ENCODE data around the gene WT1. TPM values are rescaled to one million over a fixed set of nuclear protein-coding genes. Genes with fewer than 3 reads are reported as not detected.

The WT1 gene
- total and polyA plus RNA-seq, 10 of the 15 experiments (the other 5 are each of a cell fraction or from before 2014, with no cell fraction given): 0.07 to 0.37 (median 0.08) TPM; not detected in 7

- TF ChIP-seq BRCA1 (IDR thresholded peaks at IDR 0.05; ENCODE audit: low read depth, low read length) (no peak), SREBF2 (IDR thresholded peaks at IDR 0.05; ENCODE audit: low read length) (no peak), LARP7 (IDR thresholded peaks at IDR 0.05) (no peak), RAD21 (IDR thresholded peaks at IDR 0.05; ENCODE audit: insufficient read depth, low read depth, low read length) (no peak), TCF7 (IDR thresholded peaks at IDR 0.05; ENCODE audit: borderline replicate concordance) (no peak), MYB (IDR thresholded peaks at IDR 0.05; ENCODE audit: borderline replicate concordance, low read depth, low read length) (no peak)
- TF ChIP-seq, protein P1, sequence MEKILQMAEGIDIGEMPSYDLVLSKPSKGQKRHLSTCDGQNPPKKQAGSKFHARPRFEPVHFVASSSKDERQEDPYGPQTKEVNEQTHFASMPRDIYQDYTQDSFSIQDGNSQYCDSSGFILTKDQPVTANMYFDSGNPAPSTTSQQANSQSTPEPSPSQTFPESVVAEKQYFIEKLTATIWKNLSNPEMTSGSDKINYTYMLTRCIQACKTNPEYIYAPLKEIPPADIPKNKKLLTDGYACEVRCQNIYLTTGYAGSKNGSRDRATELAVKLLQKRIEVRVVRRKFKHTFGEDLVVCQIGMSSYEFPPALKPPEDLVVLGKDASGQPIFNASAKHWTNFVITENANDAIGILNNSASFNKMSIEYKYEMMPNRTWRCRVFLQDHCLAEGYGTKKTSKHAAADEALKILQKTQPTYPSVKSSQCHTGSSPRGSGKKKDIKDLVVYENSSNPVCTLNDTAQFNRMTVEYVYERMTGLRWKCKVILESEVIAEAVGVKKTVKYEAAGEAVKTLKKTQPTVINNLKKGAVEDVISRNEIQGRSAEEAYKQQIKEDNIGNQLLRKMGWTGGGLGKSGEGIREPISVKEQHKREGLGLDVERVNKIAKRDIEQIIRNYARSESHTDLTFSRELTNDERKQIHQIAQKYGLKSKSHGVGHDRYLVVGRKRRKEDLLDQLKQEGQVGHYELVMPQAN (conservative IDR thresholded peaks at IDR 0.05): no peak
- TF ChIP-seq, protein P2, sequence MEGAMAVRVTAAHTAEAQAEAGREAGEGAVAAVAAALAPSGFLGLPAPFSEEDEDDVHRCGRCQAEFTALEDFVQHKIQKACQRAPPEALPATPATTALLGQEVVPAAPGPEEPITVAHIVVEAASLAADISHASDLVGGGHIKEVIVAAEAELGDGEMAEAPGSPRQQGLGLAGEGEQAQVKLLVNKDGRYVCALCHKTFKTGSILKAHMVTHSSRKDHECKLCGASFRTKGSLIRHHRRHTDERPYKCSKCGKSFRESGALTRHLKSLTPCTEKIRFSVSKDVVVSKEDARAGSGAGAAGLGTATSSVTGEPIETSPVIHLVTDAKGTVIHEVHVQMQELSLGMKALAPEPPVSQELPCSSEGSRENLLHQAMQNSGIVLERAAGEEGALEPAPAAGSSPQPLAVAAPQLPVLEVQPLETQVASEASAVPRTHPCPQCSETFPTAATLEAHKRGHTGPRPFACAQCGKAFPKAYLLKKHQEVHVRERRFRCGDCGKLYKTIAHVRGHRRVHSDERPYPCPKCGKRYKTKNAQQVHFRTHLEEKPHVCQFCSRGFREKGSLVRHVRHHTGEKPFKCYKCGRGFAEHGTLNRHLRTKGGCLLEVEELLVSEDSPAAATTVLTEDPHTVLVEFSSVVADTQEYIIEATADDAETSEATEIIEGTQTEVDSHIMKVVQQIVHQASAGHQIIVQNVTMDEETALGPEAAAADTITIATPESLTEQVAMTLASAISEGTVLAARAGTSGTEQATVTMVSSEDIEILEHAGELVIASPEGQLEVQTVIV (IDR thresholded peaks at IDR 0.05; ENCODE audit: borderline replicate concordance, partially characterized antibody): no peak
These were observed 59.5 kb downstream of the WT1 start (continued) for GRCh38 chr11:32375826-32376225.

GRCh38 chr11:32374261-32374711 lies 61.1 kb downstream of the WT1 start:
- FAIRE-seq (peak; percentile 57), DNase-seq (ENCODE audit: low read depth, low spot score) (peak; percentile 25), ATAC-seq (peak; percentile 96)
- Histone ChIP-seq H4K20me1 (ENCODE audit: control insufficient read depth, insufficient read depth) (no peaks in the 10 kb centered on the region), H3K27me3 (replicated peaks in 1 of 2; ENCODE audit: control insufficient read depth in 2 of 2, insufficient read depth in 2 of 2, low read length in 1 of 2) (no peaks in the 10 kb centered on the region), H3K79me2 (ENCODE audit: control insufficient read depth, insufficient read depth, low read length) (no peaks in the 10 kb centered on the region), H3K36me3 (ENCODE audit: control insufficient read depth in 2 of 2, insufficient read depth in 2 of 2, low read length in 1 of 2) (no peaks in the 10 kb centered on the region), H2AFZ (ENCODE audit: control insufficient read depth, low read depth, low read length) (peak overlapping the region; percentile 59), H3K9me3 (replicated peaks; ENCODE audit: control insufficient read depth, insufficient read depth, low read length) (no peaks in the 10 kb centered on the region; the same call in 2 of the 3 replicates), H3K4me2 (ENCODE audit: control insufficient read depth, insufficient read depth) (no peak overlapping the region), H3K27ac (ENCODE audit: control insufficient read depth, insufficient read depth) (no peak overlapping the region), H3K9ac (ENCODE audit: control insufficient read depth, insufficient read depth, low read length) (no peak overlapping the region), H3K4me3 (no peak overlapping the region), H3K4me1 (ENCODE audit: control insufficient read depth, insufficient read depth, low read length) (no peaks in the 10 kb centered on the region; the same call in 1 of the 2 replicates)
- in situ Hi-C loops (cut with MboI): no loop called here
- ChIA-PET POLR2A (no interaction called here), RAD21 (ENCODE audit: unreplicated experiment) (interaction anchor here (1.1 kb wide), 1 partner anchor 49 kb away, joined by 3 read pairs; no protein-coding TSS in a partner anchor), SMC1A (ENCODE audit: uncharacterized antibody, unreplicated experiment) (interaction anchor here (0.9 kb wide), 1 partner anchor 51 kb away, joined by 3 read pairs; no protein-coding TSS in a partner anchor), CTCF (interaction anchor here (0.9 to 1.4 kb wide), 4 partner anchors 12 to 417 kb away, joined by 3 to 5 read pairs (median 4); no protein-coding TSS in a partner anchor)
- no TSS peak for BruUV-seq (replicated peaks)
- WGBS (ENCODE audit: insufficient coverage, insufficient replicate concordance, low lambda C conversion rate, missing lambda C conversion rate): 7% methylated on average over 13 of the region's 13 CpGs
- intact Hi-C loops (cut with micrococcal nuclease; ENCODE audit: unreplicated experiment): loop anchor here (2.0 kb wide), 1 partner anchor 419 kb away; no protein-coding TSS in a partner anchor
- peak; percentile 40; the same call in 1 of the 2 replicates for TF ChIP-seq SMC3 (IDR thresholded peaks at IDR 0.05; ENCODE audit: borderline replicate concordance, low read length)
- no peak for TF ChIP-seq RFX5 (IDR thresholded peaks at IDR 0.05; ENCODE audit: low read depth, low read length)
- 0 out of 2 replicates have a peak, but pooled peaks have one; percentile 24 for TF ChIP-seq ZNF24 (IDR thresholded peaks at IDR 0.05)
- no peak for TF ChIP-seq E2F4 (IDR thresholded peaks at IDR 0.05; ENCODE audit: low read depth, low read length)
- TF ChIP-seq, protein P3, sequence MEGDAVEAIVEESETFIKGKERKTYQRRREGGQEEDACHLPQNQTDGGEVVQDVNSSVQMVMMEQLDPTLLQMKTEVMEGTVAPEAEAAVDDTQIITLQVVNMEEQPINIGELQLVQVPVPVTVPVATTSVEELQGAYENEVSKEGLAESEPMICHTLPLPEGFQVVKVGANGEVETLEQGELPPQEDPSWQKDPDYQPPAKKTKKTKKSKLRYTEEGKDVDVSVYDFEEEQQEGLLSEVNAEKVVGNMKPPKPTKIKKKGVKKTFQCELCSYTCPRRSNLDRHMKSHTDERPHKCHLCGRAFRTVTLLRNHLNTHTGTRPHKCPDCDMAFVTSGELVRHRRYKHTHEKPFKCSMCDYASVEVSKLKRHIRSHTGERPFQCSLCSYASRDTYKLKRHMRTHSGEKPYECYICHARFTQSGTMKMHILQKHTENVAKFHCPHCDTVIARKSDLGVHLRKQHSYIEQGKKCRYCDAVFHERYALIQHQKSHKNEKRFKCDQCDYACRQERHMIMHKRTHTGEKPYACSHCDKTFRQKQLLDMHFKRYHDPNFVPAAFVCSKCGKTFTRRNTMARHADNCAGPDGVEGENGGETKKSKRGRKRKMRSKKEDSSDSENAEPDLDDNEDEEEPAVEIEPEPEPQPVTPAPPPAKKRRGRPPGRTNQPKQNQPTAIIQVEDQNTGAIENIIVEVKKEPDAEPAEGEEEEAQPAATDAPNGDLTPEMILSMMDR (IDR thresholded peaks at IDR 0.05 in 2 of 3, conservative IDR thresholded peaks at IDR 0.05 in 1 of 3; ENCODE audit: control insufficient read depth in 2 of 3, extremely low read depth in 1 of 3, insufficient read depth in 1 of 3, low read depth in 3 of 3, low read length in 3 of 3): peak; percentile 57 to 72 (median 65)

Measured in GM12878 (cell line).